Activated T-helper 1 cell treated with anti-CD3 and anti-CD28 coated beads, Interleukin-2, amount 50 U/mL, for 16 hours (primary cell): ENCODE measurements around the gene EIF3K.
"Not testable (repeated sequence)": the region's sequence is repeated elsewhere in the genome, so short reads cannot be mapped to it uniquely, and the experiment has no call there.

ENCODE experiments used
- DNase-seq, 2 donors: peaks; one replicate each; pipeline ENCODE4 v3.0.0-alpha.2; 2020; ENCODE audit warnings: low read depth in 1 of 2, low spot score in 1 of 2

The EIF3K gene

GRCh38 chr19:38617764-38618589 is 1.0 kb upstream of the EIF3K start, which contains the start of gene MAP4K1:
Gene MAP4K1, minus strand, starts transcription at chr19:38617953. Its CDS starts 58 bp downstream, at chr19:38617895.
- peak; percentile 45 to 47 for DNase-seq

- DNase-seq, result no peak
Measured at GRCh38 chr19:38619361-38620174, 580 bp downstream of the EIF3K start.

GRCh38 chr19:38624822-38625221 is 5.8 kb downstream of the EIF3K start:
- DNase-seq, result no peak

- DNase-seq, result no peak
Measured at GRCh38 chr19:38626401-38626800, 7.4 kb downstream of the EIF3K start.

GRCh38 chr19:38629568-38629967 is 10.6 kb downstream of the EIF3K start:
- no peak for DNase-seq

- DNase-seq, result not testable (repeated sequence)
Measured at GRCh38 chr19:38631301-38631700, 12.3 kb downstream of the EIF3K start.

GRCh38 chr19:38631811-38632475 is 13.0 kb downstream of the EIF3K start:
- DNase-seq, result not testable (repeated sequence)

GRCh38 chr19:38632476-38633213 is 13.7 kb downstream of the EIF3K start:
- DNase-seq, result no peak

- peak; percentile 61 for DNase-seq
Measured at GRCh38 chr19:38634757-38635482, 15.9 kb downstream of the EIF3K start.

- DNase-seq, result no peak
Measured at GRCh38 chr19:38635483-38636399, 16.8 kb downstream of the EIF3K start.

GRCh38 chr19:38638461-38638860 is 19.5 kb downstream of the EIF3K start:
- DNase-seq, result no peak

- no peak for DNase-seq
Measured at GRCh38 chr19:38639679-38640078, 20.7 kb downstream of the EIF3K start.

GRCh38 chr19:38640368-38640767 is 21.4 kb downstream of the EIF3K start:
- no peak for DNase-seq

- no peak for DNase-seq
Measured at GRCh38 chr19:38642176-38642575, 23.2 kb downstream of the EIF3K start.

- no peak for DNase-seq
Measured at GRCh38 chr19:38644719-38645118, 25.7 kb downstream of the EIF3K start.

GRCh38 chr19:38647368-38647965 is 28.5 kb downstream of the EIF3K start, which contains the start of gene ACTN4:
Gene ACTN4, plus strand, starts transcription at chr19:38647649. Its CDS starts 97 bp downstream, at chr19:38647746.
- peak; percentile 100 for DNase-seq

GRCh38 chr19:38647966-38648768 is 29.2 kb downstream of the EIF3K start:
- no peak for DNase-seq
